CD4-positive, alpha-beta memory T cell (primary cell): Measurements from ENCODE around the gene GMDS. TPM values are rescaled to one million over a fixed set of nuclear protein-coding genes. Genes with fewer than 3 reads are reported as not detected.

ENCODE experiments used
- CTCF ChIA-PET: fragments of 350-600 bp; sonication (Branson Sonifier 250); formaldehyde crosslinking; loops from one replicate; lab custom pipeline; 2021; ENCODE audit warnings: inconsistent platforms; ENCODE audit not compliant: partially characterized antibody; lab: Charles Lee
- POLR2A ChIA-PET: fragments of 350-600 bp; sonication (Branson Sonifier 250); formaldehyde crosslinking; loops from one replicate; lab custom pipeline; 2021; ENCODE audit not compliant: partially characterized antibody; lab: Charles Lee
- DNase-seq, 5 donors: peaks; one replicate each; pipeline versions ENCODE4 v3.0.0 to v3.0.0-alpha.2; 2020 to 2022; ENCODE audit warnings: mixed read lengths in 1 of 5
- H3K27ac ChIP-seq: one replicate; pipeline ENCODE4 v1.7.0; 2013; ENCODE audit warnings: low read depth, low read length
- H3K27me3 ChIP-seq: 2 replicates; pipeline ENCODE4 v1.7.0; 2013; ENCODE audit warnings: mild to moderate bottlenecking, low read length, moderate library complexity; ENCODE audit not compliant: insufficient read depth
- H3K36me3 ChIP-seq: 2 replicates; pipeline ENCODE4 v1.7.0; 2013; ENCODE audit warnings: mild to moderate bottlenecking, low read length, moderate library complexity; ENCODE audit not compliant: insufficient read depth
- H3K4me1 ChIP-seq: 2 replicates; pipeline ENCODE4 v1.7.0; 2013; ENCODE audit warnings: mild to moderate bottlenecking, low read length, moderate library complexity; ENCODE audit not compliant: insufficient read depth
- H3K4me3 ChIP-seq, 2 donors: one replicate each; pipeline ENCODE4 v1.7.0; 2013; ENCODE audit warnings: low read length in 2 of 2, mild to moderate bottlenecking in 1 of 2
- H3K9me3 ChIP-seq, 2 donors: one replicate each; pipeline ENCODE4 v1.7.0; 2013; ENCODE audit warnings: low read length in 2 of 2, control low read depth in 1 of 2; ENCODE audit not compliant: control insufficient read depth in 1 of 2
- H3K27ac Mint-ChIP-seq, 7 donors: one replicate each; pipeline ENCODE4 v1.8.0; 2020 to 2021; ENCODE audit warnings: mixed read lengths in 7 of 7, mild to moderate bottlenecking in 6 of 7, inconsistent platforms in 3 of 7, moderate library complexity in 3 of 7
- H3K27me3 Mint-ChIP-seq, 2 donors: one replicate each; pipeline ENCODE4 v1.8.0; 2020 to 2021; ENCODE audit warnings: mixed read lengths in 2 of 2
- H3K36me3 Mint-ChIP-seq, 2 donors: one replicate each; pipeline ENCODE4 v1.8.0; 2020 to 2021; ENCODE audit warnings: mixed read lengths in 2 of 2, inconsistent platforms in 1 of 2, mild to moderate bottlenecking in 1 of 2
- H3K4me1 Mint-ChIP-seq, 4 donors: one replicate each; pipeline ENCODE4 v1.8.0; 2020 to 2021; ENCODE audit warnings: mixed read lengths in 4 of 4, mild to moderate bottlenecking in 1 of 4
- H3K4me3 Mint-ChIP-seq, 8 donors: one replicate each; pipeline ENCODE4 v1.8.0; 2020 to 2021; ENCODE audit warnings: mixed read lengths in 8 of 8, mild to moderate bottlenecking in 7 of 8, moderate library complexity in 6 of 8, inconsistent platforms in 3 of 8
- H3K9me3 Mint-ChIP-seq, 8 donors: one replicate each; pipeline ENCODE4 v1.8.0; 2020 to 2021; ENCODE audit warnings: mixed read lengths in 8 of 8, mild to moderate bottlenecking in 5 of 8, inconsistent platforms in 3 of 8, moderate library complexity in 1 of 8
- intact Hi-C: fragments of 100-400 bp; cut with micrococcal nuclease; formaldehyde crosslinking; loops from one replicate; pipeline ENCODE4 v1.15.1; 2023
- polyA plus RNA-seq, 2 donors: library from polyadenylated mRNA; unstranded; fragments of 300-500 nt; fragmentation: Illumina TruSeq; gene quantifications; one replicate each; pipeline ENCODE4 v1.2.3, GENCODE V29; 2021
- total RNA-seq, 2 experiments: library from RNA; stranded (reverse); gene quantifications; one replicate each; pipeline ENCODE4 v1.2.3, GENCODE V29; 2021

GMDS gene
- total and polyA plus RNA-seq, 4 experiments from 2014 or later, result 12.1 to 24.0 (median 15.2) TPM

DNA sequence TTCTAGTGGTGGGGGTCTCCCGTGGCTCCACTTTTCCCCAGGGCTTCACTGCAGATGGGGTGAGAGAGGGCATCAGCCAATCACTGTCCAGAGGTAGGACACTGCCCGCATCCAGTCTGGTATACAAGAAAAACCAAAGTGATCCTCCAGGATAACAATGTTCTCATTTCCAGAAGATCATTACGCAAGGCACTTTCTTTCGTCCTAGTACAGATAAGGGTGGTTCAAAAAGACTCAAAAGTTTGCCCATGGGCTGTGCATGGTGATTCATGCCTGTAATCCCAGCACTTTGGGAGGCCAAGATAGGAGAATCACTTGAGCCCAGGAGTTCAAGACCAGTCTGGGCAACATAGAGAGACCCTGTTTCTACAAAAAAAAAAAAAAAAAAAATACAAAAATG, 16.4 kb downstream of the GMDS start:
- no peak overlapping the region for H3K27ac ChIP-seq
- no peak for DNase-seq
- ChIA-PET POLR2A (no interaction called here), CTCF (no interaction called here)
- intact Hi-C loops, result no loop called here
- no peaks in the 10 kb centered on the region for H3K9me3 Mint-ChIP-seq
- no peaks in the 10 kb centered on the region for H3K36me3 ChIP-seq
- H3K27ac Mint-ChIP-seq, result no peak overlapping the region
- H3K4me3 ChIP-seq, result no peak overlapping the region
- H3K4me1 ChIP-seq, result peaks cover 7% of the 10 kb centered on the region
- H3K9me3 ChIP-seq, result no peaks in the 10 kb centered on the region
- H3K36me3 Mint-ChIP-seq, result no peaks in the 10 kb centered on the region
- H3K4me3 Mint-ChIP-seq, result no peak overlapping the region
- no peaks in the 10 kb centered on the region for H3K27me3 Mint-ChIP-seq
- H3K27me3 ChIP-seq, result no peaks in the 10 kb centered on the region
- peaks cover 0 to 23% (median 14%) of the 10 kb centered on the region in 4 donors for H3K4me1 Mint-ChIP-seq

- no peak for DNase-seq
- CTCF ChIA-PET, result no interaction called here
These were observed 17.0 kb downstream of the GMDS start for GRCh38 chr6:2228392-2228791.

DNA sequence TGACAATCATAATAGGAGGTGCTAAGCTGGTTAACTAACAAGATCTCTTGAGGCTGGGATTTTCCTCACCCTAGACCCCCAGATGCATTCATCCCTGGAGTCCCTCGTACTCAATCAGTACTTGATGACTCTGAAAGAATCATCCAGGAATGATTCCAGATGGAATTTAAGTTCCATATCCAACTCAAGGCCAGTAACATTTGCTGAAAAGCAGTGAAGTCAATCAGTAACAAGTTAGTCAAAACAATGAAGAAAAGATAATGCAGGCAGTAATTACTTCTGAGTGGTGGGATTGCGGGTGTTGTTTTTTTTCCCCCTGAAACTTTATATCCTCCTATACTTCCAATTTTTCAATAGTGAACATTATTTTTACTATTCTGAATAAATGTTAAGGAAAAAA, 18.6 kb downstream of the GMDS start:
- no peak overlapping the region for H3K4me3 Mint-ChIP-seq
- H3K4me3 ChIP-seq, result no peak overlapping the region
- intact Hi-C loops, result no loop called here
- peaks cover 13% of the 10 kb centered on the region for H3K4me1 ChIP-seq
- H3K36me3 ChIP-seq, result no peaks in the 10 kb centered on the region
- H3K9me3 ChIP-seq, result no peaks in the 10 kb centered on the region
- no peak for DNase-seq
- ChIA-PET POLR2A (no interaction called here), CTCF (no interaction called here)
- H3K27ac ChIP-seq, result no peak overlapping the region
- H3K4me1 Mint-ChIP-seq, result peaks cover 16 to 26% (median 18%) of the 10 kb centered on the region in 4 donors
- no peak overlapping the region for H3K27ac Mint-ChIP-seq
- H3K27me3 ChIP-seq, result no peaks in the 10 kb centered on the region
- no peaks in the 10 kb centered on the region for H3K27me3 Mint-ChIP-seq
- H3K36me3 Mint-ChIP-seq, result no peaks in the 10 kb centered on the region
- no peaks in the 10 kb centered on the region for H3K9me3 Mint-ChIP-seq

More at GRCh38 chr6:2228392-2228791, 17.0 kb downstream of the GMDS start:
- Mint-ChIP-seq H3K27ac (no peak overlapping the region), H3K36me3 (no peaks in the 10 kb centered on the region), H3K9me3 (no peaks in the 10 kb centered on the region), H3K4me1 (peaks cover 4 to 23% (median 16%) of the 10 kb centered on the region in 4 donors), H3K4me3 (no peak overlapping the region), H3K27me3 (no peaks in the 10 kb centered on the region)
- Histone ChIP-seq H3K4me3 (no peak overlapping the region), H3K27ac (no peak overlapping the region), H3K4me1 (peaks cover 7% of the 10 kb centered on the region), H3K9me3 (no peaks in the 10 kb centered on the region), H3K27me3 (no peaks in the 10 kb centered on the region), H3K36me3 (no peaks in the 10 kb centered on the region)
- intact Hi-C loops, result no loop called here
- POLR2A ChIA-PET, result no interaction called here

DNA sequence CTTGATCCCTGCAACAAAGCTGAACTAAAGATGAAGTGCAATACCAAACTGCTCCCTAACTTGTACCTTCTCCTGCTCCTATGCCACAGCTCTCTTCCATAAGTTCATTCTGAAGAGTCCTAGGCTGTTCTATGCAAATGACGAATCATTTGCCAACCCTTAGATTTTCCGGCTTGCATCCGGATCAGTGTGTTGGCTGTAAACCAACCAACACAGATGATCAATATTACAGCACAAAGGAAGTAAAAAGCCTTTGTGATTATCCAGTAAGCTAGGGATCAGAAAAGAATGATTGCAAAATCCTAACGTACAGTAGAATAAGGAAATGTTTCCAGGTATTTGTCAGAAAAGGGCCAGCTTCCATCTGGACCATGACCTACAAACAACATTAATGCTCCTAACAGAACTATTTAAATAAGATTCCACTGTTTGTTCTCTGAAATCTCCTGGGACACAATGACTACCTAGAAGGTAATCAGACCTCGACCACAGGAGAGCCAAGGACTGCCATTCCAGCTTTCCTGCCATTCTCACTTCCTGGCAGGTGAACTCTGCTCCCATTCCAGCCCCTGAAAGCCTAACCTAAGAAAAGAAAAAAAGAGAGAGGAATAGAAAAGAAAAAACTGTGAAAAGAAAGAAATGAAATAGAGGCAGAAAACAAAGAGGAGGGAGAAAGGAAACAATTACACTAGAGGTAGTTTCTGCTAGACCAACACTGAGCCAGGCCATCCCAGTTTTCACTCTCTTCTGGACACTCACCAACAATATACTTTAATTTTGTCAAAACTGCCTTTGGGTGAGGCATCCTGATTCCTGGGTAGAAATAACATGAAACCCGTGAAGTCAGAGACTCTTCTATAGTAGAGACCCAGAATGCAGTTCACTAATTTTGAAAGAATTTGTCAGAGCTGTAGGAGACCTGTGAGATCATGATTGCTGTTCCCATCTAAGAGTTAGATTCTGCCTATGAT, 19.7 kb downstream of the GMDS start:
- peaks cover 14% of the 10 kb centered on the region for H3K4me1 ChIP-seq
- intact Hi-C loops, result no loop called here
- POLR2A ChIA-PET, result no interaction called here
- CTCF ChIA-PET, result no interaction called here
- DNase-seq, result no peak
- H3K4me3 ChIP-seq, result no peak overlapping the region
- no peak overlapping the region for H3K27ac ChIP-seq
- H3K9me3 ChIP-seq, result no peaks in the 10 kb centered on the region
- Mint-ChIP-seq H3K27ac (no peak overlapping the region), H3K27me3 (no peaks in the 10 kb centered on the region), H3K9me3 (no peaks in the 10 kb centered on the region), H3K36me3 (no peaks in the 10 kb centered on the region), H3K4me1 (peaks cover 12 to 27% (median 20%) of the 10 kb centered on the region in 4 donors), H3K4me3 (no peak overlapping the region)
- H3K36me3 ChIP-seq, result no peaks in the 10 kb centered on the region
- no peaks in the 10 kb centered on the region for H3K27me3 ChIP-seq

DNA sequence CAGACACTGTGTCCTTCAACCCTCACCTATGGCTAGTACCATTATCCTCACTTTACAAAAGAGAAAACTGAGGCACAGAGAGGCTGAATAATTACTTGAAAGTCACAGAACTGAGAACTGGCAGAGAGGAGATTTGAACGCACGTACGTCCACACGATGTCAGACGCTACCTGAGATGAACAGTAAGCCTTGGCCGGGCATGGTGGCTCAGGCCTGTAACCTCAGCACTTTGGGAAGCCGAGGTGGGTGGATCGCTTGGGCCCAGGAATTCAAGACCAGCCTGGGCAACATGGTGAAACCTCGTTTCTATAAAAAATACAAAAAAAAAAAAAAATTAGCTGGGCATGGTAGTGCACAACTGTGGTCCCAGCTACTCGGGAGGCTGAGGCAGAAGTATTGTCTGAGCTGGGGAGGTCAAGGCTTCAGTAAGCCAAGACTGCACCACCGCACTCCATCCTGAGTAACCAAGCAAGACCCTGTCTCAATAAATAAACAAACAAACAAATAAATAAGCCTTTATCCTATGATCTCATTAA, 20.5 kb downstream of the GMDS start:
- peaks cover 12 to 26% (median 21%) of the 10 kb centered on the region in 4 donors for H3K4me1 Mint-ChIP-seq
- H3K27me3 Mint-ChIP-seq, result no peaks in the 10 kb centered on the region
- no peak for DNase-seq
- Histone ChIP-seq H3K4me3 (no peak overlapping the region), H3K4me1 (peaks cover 14% of the 10 kb centered on the region), H3K36me3 (no peaks in the 10 kb centered on the region), H3K9me3 (no peaks in the 10 kb centered on the region), H3K27ac (no peak overlapping the region), H3K27me3 (no peaks in the 10 kb centered on the region)
- POLR2A ChIA-PET, result no interaction called here
- H3K27ac Mint-ChIP-seq, result no peak overlapping the region
- no peak overlapping the region for H3K4me3 Mint-ChIP-seq
- intact Hi-C loops, result no loop called here
- no peaks in the 10 kb centered on the region for H3K9me3 Mint-ChIP-seq
- CTCF ChIA-PET, result no interaction called here
- no peaks in the 10 kb centered on the region for H3K36me3 Mint-ChIP-seq

GRCh38 chr6:2222275-2222842, 23.0 kb downstream of the GMDS start:
- Mint-ChIP-seq H3K27me3 (no peaks in the 10 kb centered on the region), H3K9me3 (no peaks in the 10 kb centered on the region), H3K27ac (peak overlapping the region; percentile 12 to 94 (median 81)), H3K4me1 (peaks cover 12 to 26% (median 20%) of the 10 kb centered on the region in 4 donors), H3K4me3 (peak overlapping the region; percentile 80 to 94 (median 93)), H3K36me3 (no peaks in the 10 kb centered on the region)
- no peak for DNase-seq
- no peaks in the 10 kb centered on the region for H3K27me3 ChIP-seq
- H3K4me1 ChIP-seq, result peaks cover 14% of the 10 kb centered on the region
- intact Hi-C loops, result no loop called here
- peak overlapping the region; percentile 48 for H3K27ac ChIP-seq
- H3K4me3 ChIP-seq, result peak overlapping the region; percentile 13 to 53
- no peaks in the 10 kb centered on the region for H3K9me3 ChIP-seq
- ChIA-PET POLR2A (no interaction called here), CTCF (interaction anchor here (2.4 kb wide), 1 partner anchor 14 kb away, joined by 11 read pairs; no protein-coding TSS in a partner anchor)
- no peaks in the 10 kb centered on the region for H3K36me3 ChIP-seq

- H3K36me3 Mint-ChIP-seq, result no peaks in the 10 kb centered on the region
- ChIA-PET POLR2A (no interaction called here), CTCF (interaction anchor here (2.4 kb wide), 1 partner anchor 13 kb away, joined by 11 read pairs; no protein-coding TSS in a partner anchor)
- no peaks in the 10 kb centered on the region for H3K27me3 ChIP-seq
- H3K9me3 Mint-ChIP-seq, result no peaks in the 10 kb centered on the region
- H3K27ac Mint-ChIP-seq, result peak overlapping the region in 6 of 7 donors; percentile 12 to 94 (median 83)
- peaks cover 12 to 26% (median 20%) of the 10 kb centered on the region in 4 donors for H3K4me1 Mint-ChIP-seq
- no peaks in the 10 kb centered on the region for H3K27me3 Mint-ChIP-seq
- peak overlapping the region; percentile 80 to 94 (median 93) for H3K4me3 Mint-ChIP-seq
- peak overlapping the region; percentile 48 for H3K27ac ChIP-seq
- intact Hi-C loops, result no loop called here
- H3K4me1 ChIP-seq, result peaks cover 14% of the 10 kb centered on the region
- H3K9me3 ChIP-seq, result no peaks in the 10 kb centered on the region
- no peak for DNase-seq
- no peaks in the 10 kb centered on the region for H3K36me3 ChIP-seq
- H3K4me3 ChIP-seq, result peak overlapping the region; percentile 13 to 53
These were observed 23.6 kb downstream of the GMDS start for GRCh38 chr6:2221726-2222274.
